KOPT-K1 (cell line): Measurements from ENCODE around the gene PCDH7.

ENCODE experiments used
- H3K27ac ChIP-seq: fragments of 200-600 bp; sonication (generic); 2 replicates; pipeline ENCODE4 v1.5.1; 2016; ENCODE audit warnings: antibody characterized with exemption, mild to moderate bottlenecking, low read depth, low read length; ENCODE audit not compliant: poor library complexity, severe bottlenecking
- H3K36me3 ChIP-seq: fragments of 200-600 bp; sonication (generic); 2 replicates; pipeline ENCODE4 v1.5.1; 2017; ENCODE audit warnings: antibody characterized with exemption, mild to moderate bottlenecking, low read length, moderate library complexity; ENCODE audit not compliant: insufficient read depth
- H3K9me3 ChIP-seq: fragments of 200-600 bp; sonication (generic); 2 replicates; pipeline ENCODE4 v1.5.1; 2017; ENCODE audit warnings: antibody characterized with exemption, low read length, mild to moderate bottlenecking; ENCODE audit not compliant: insufficient read depth, poor library complexity, severe bottlenecking

PCDH7 gene, protein sequence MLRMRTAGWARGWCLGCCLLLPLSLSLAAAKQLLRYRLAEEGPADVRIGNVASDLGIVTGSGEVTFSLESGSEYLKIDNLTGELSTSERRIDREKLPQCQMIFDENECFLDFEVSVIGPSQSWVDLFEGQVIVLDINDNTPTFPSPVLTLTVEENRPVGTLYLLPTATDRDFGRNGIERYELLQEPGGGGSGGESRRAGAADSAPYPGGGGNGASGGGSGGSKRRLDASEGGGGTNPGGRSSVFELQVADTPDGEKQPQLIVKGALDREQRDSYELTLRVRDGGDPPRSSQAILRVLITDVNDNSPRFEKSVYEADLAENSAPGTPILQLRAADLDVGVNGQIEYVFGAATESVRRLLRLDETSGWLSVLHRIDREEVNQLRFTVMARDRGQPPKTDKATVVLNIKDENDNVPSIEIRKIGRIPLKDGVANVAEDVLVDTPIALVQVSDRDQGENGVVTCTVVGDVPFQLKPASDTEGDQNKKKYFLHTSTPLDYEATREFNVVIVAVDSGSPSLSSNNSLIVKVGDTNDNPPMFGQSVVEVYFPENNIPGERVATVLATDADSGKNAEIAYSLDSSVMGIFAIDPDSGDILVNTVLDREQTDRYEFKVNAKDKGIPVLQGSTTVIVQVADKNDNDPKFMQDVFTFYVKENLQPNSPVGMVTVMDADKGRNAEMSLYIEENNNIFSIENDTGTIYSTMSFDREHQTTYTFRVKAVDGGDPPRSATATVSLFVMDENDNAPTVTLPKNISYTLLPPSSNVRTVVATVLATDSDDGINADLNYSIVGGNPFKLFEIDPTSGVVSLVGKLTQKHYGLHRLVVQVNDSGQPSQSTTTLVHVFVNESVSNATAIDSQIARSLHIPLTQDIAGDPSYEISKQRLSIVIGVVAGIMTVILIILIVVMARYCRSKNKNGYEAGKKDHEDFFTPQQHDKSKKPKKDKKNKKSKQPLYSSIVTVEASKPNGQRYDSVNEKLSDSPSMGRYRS (N-terminal part only)

DNA sequence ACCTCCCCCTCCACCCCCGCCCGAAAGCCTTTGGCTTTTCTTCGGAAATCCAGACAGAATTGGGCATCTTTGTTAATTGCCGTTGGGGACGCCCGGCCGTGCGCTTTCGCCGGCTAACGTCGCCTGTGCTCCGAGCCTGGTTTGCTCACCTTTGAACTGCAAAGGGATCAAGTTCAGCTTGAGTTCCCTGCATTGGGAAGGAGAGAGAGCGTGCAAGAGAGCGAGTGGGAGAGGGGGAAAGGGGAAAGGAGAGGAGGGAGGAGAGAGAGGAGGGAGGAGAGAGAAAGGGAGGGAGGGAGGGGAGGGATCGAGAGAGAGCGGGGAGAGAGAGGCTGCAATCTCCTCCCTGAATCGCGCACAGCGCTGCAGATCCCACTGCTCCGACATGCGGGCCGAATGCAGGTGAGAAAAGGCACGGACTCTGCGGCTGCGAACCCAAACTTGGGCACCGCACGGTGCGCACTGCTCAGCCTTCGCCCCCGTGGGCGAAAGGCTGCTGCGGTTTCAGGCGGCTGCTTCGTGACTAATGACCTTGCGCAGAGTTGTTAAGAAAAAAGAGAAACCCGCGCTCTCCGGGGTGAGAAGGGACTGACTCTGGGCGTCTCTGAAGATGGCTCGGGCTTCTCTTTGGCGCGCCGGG is at the start of gene PCDH7:
PCDH7 (plus strand) TSS at position 349 of the 640 bp plus-strand sequence. CDS start 1,054 bp downstream, outside the sequence.
- Histone ChIP-seq H3K27ac (no peak within 1 kb of the TSS), H3K36me3 (no peaks in the 10 kb centered on the region)

DNA sequence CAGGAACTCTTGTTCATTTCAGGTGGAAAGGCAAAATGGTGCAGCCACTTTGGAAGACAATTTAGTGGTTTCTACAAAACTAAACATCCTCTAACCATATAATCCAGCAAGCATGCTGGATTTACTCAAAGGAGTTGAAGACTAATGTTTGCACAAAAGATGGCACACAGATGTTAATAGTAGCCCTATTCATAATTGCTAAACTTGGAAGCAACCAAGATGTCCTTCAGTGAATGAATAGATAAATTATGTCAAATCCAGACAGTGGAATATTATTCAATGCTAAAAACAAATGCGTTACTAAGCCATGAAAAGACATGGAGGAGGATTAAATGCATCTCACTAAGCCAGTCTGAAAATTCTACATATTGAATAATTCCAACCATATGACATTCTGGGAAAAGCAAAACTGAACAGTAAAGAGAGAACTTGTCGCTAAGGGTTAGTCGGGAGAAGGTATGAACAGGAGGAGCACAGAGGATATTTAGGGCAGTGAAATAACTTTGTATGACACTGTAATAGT is 48.2 kb upstream of the PCDH7 start:
- Histone ChIP-seq H3K9me3 (no peaks in the 10 kb centered on the region), H3K27ac (no peak overlapping the region), H3K36me3 (no peaks in the 10 kb centered on the region)

More for the DNA sequence above, at the start of gene PCDH7:
- peaks cover 5% of the 10 kb centered on the region for H3K9me3 ChIP-seq

GRCh38 chr4:30696191-30696590 is 24.0 kb upstream of the PCDH7 start:
- Histone ChIP-seq H3K27ac (no peak overlapping the region), H3K36me3 (no peaks in the 10 kb centered on the region), H3K9me3 (no peaks in the 10 kb centered on the region)

DNA sequence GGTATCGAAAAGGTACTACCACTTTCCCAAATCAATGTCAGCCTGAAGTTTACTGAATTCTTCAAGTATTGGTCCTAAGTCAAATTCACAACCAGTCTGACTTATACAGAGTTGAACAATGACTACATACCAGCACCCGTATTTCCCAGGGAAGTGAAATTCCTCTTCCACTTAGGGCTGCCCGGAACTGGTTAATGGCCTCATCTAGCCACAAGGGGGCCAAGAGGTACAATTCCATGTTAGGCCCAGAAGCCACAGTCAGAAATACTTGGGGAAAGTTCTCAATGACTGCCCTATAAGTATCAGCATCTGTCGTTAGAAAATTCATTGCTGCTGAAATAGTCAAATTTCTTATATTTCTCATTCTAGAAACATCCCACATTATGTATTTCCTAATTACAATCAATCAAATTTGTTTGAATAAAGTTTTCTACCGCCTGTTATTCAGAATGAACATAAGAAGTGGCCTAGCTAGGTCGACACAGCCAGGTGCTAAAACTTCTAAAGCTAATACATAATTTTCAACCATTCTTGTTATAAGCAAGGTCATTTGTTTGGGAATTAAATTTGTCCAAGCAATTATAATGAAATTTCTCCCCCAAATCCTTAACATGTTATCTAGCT is 5.6 kb upstream of the PCDH7 start:
- peaks cover 2% of the 10 kb centered on the region for H3K9me3 ChIP-seq
- no peak overlapping the region for H3K27ac ChIP-seq
- H3K36me3 ChIP-seq: no peaks in the 10 kb centered on the region

GRCh38 chr4:30716158-30716557 is 4.0 kb upstream of the PCDH7 start:
- H3K27ac ChIP-seq: no peak overlapping the region

GRCh38 chr4:30716681-30717207 is 3.4 kb upstream of the PCDH7 start:
- Histone ChIP-seq H3K36me3 (no peaks in the 10 kb centered on the region), H3K9me3 (peaks cover 5% of the 10 kb centered on the region), H3K27ac (no peak overlapping the region)

More at GRCh38 chr4:30716158-30716557, 4.0 kb upstream of the PCDH7 start:
- Histone ChIP-seq H3K36me3 (no peaks in the 10 kb centered on the region), H3K9me3 (peaks cover under 1% of the 10 kb centered on the region)

GRCh38 chr4:30717208-30718020 is 2.8 kb upstream of the PCDH7 start:
- no peak overlapping the region for H3K27ac ChIP-seq
- H3K36me3 ChIP-seq: no peaks in the 10 kb centered on the region
- H3K9me3 ChIP-seq: peaks cover 5% of the 10 kb centered on the region

DNA sequence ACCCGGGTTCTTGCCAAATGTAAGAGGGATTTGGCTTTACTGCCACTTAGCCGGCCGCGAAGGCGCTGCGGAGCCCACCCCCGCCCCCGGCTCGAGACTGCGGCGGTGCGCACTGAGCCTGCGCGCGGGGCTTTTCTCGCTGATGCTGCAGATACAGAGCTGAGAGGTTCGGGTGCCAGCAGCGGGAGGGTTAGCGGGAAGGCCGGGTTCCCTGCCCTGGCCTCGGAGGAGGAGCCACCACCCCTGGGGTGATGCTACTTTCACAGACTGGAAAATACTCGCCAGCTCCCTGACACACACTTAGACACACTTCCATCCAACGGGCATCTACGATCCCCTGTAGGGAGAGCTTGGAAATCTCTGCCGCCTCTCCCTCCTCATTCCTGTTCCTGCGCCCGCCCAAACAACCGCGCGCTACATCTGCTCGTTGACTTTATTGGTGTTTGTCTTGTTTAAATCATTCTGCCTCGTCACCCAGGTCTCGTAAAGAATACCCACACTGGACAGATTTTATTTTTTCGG is 2.1 kb upstream of the PCDH7 start:
- H3K9me3 ChIP-seq: peaks cover 5% of the 10 kb centered on the region
- no peak overlapping the region for H3K27ac ChIP-seq
- no peaks in the 10 kb centered on the region for H3K36me3 ChIP-seq

GRCh38 chr4:30718641-30719453 is 1.3 kb upstream of the PCDH7 start:
- peaks cover 5% of the 10 kb centered on the region for H3K9me3 ChIP-seq
- no peak overlapping the region for H3K27ac ChIP-seq
- no peaks in the 10 kb centered on the region for H3K36me3 ChIP-seq

DNA sequence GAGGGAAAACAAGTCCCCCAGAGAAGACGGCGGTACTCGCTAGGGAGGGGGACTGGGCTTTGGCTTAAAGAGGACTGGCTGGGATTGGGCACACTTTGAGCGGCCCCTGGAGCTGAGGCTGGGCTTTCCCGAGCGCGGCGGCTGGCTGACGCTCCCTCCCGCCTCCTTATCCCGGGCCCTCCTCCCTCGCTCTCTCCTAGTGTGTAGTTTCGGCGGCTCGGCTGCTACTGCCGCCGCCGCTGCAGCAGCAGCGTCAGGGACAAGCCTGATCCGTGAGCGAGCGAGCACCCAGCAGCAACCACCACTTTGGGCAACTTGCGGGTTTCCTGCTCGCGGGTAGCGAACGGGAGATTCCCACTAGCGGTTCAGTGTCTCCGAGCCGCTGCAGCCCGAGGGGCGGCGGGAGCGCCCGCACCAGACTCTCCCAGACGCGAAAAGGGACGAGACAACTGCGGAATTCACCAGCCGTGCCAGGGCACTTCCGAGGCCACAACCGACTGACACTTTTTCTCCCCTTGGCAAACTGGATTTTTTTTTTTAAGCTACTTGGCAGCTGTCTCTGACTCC is 632 bp upstream of the PCDH7 start:
- Histone ChIP-seq H3K27ac (no peak overlapping the region), H3K36me3 (no peaks in the 10 kb centered on the region)

GRCh38 chr4:30720661-30721184 is 554 bp downstream of the PCDH7 start:
- H3K9me3 ChIP-seq: peaks cover 5% of the 10 kb centered on the region
- no peaks in the 10 kb centered on the region for H3K36me3 ChIP-seq
- no peak overlapping the region for H3K27ac ChIP-seq

More for the DNA sequence above, 632 bp upstream of the PCDH7 start:
- peaks cover 5% of the 10 kb centered on the region for H3K9me3 ChIP-seq
